Body of pancreas (tissue), 4 donors: ENCODE results near the gene GJD2.

Experiments
- CTCF ChIP-seq, 7 experiments: fragments of 450-650 bp in 4 of 7; fragments of 200-600 bp in 3 of 7; sonication (generic) in 3 of 7; IDR thresholded peaks; one replicate each; pipeline ENCODE4 v1.5.1; 2016 to 2019; ENCODE audit warnings: antibody characterized with exemption in 7 of 7
- POLR2A ChIP-seq, 3 donors: fragments of 450-650 bp; IDR thresholded peaks; one replicate each; pipeline ENCODE4 v1.6.1; 2016; ENCODE audit warnings: antibody characterized with exemption in 3 of 3, mild to moderate bottlenecking in 2 of 3

- TF ChIP-seq CTCF (IDR thresholded peaks at IDR 0.05): no peak
- no peak for TF ChIP-seq POLR2A (IDR thresholded peaks at IDR 0.05)
Measured at GRCh38 chr15:34790121-34790520, 35.3 kb upstream of the GJD2 start.
